Panc1 (cell line): ENCODE data around the gene STAC3. TPM values are rescaled to one million over a fixed set of nuclear protein-coding genes. Genes with fewer than 3 reads are reported as not detected.

ENCODE experiments used
- ATAC-seq: fragments of 200-7000 bp; cut with Tn5 transposase; 2 replicates; pipeline ENCODE4 v1.9.1; 2020; ENCODE audit warnings: mild to moderate bottlenecking, moderate library complexity
- BruUV-seq: library from RNA; stranded (reverse); fragments of 400-500 nt; replicated peaks from 2 replicates; lab custom pipeline; 2021; lab: Mats Ljungman, UMichigan
- CTCF ChIA-PET: fragments of 300-600 bp; sonication (Branson Sonifier 250); formaldehyde crosslinking; loops from one replicate; lab custom pipeline; 2022; ENCODE audit warnings: antibody characterized with exemption; lab: Charles Lee
- POLR2A ChIA-PET: fragments of 300-600 bp; sonication (Branson Sonifier 250); formaldehyde crosslinking; loops from one replicate; lab custom pipeline; 2022; ENCODE audit warnings: antibody characterized with exemption; lab: Charles Lee
- DNase-seq: peaks from one replicate; pipeline ENCODE4 v3.0.0-alpha.2; 2010; ENCODE audit warnings: low read depth, low spot score
- H3K27ac ChIP-seq: 2 replicates; pipeline ENCODE4 v1.5.1; 2011; ENCODE audit warnings: mild to moderate bottlenecking, low read length, inconsistent platforms
- H3K27me3 ChIP-seq: fragments of 200-500 bp; sonication (Bioruptor generic); 2 replicates; pipeline ENCODE4 v1.6.0; 2014; ENCODE audit warnings: low read length, inconsistent platforms; ENCODE audit not compliant: control insufficient read depth, insufficient read depth
- H3K36me3 ChIP-seq: fragments of 200-500 bp; sonication (Bioruptor generic); 2 replicates; pipeline ENCODE4 v1.5.1; 2014; ENCODE audit warnings: inconsistent platforms, mild to moderate bottlenecking, low read length, moderate library complexity; ENCODE audit not compliant: control insufficient read depth, insufficient read depth
- H3K4me1 ChIP-seq: 2 replicates; pipeline ENCODE4 v1.5.1; 2011; ENCODE audit warnings: inconsistent platforms, mild to moderate bottlenecking, low read length, moderate library complexity; ENCODE audit not compliant: control insufficient read depth, insufficient read depth
- H3K4me3 ChIP-seq, 2 experiments: 2 replicates each; pipeline ENCODE4 v1.5.1; 2011 to 2012; ENCODE audit warnings: low read depth in 2 of 2, low read length in 2 of 2, mild to moderate bottlenecking in 2 of 2, inconsistent platforms in 1 of 2, moderate library complexity in 1 of 2
- H3K9me3 ChIP-seq: fragments of 200-500 bp; sonication (Bioruptor generic); 2 replicates; pipeline ENCODE4 v1.5.1; 2014; ENCODE audit warnings: low read depth, mild to moderate bottlenecking, inconsistent platforms, low read length, moderate library complexity; ENCODE audit not compliant: control insufficient read depth, insufficient read depth
- POLR2AphosphoS5 ChIP-seq: IDR thresholded peaks from 2 replicates; pipeline ENCODE4 v1.6.1; 2012; ENCODE audit warnings: mild to moderate bottlenecking, low read depth, low read length, moderate library complexity
- SIN3A ChIP-seq: IDR thresholded peaks from 2 replicates; pipeline ENCODE4 v1.6.1; 2012; ENCODE audit warnings: low read depth, mild to moderate bottlenecking, low read length, moderate library complexity, borderline replicate concordance; ENCODE audit not compliant: insufficient read depth
- TCF7L2 ChIP-seq: IDR thresholded peaks from 2 replicates; pipeline ENCODE4 v1.6.1; 2011; ENCODE audit warnings: mild to moderate bottlenecking, low read depth, low read length, inconsistent platforms
- in situ Hi-C: cut with HindIII; loops from 2 replicates; pipeline ENCODE4 v1.10.0; 2016; ENCODE audit warnings: low sequenced_read_pairs, low pct_unique_long_range_greater_than_20kb
- intact Hi-C: fragments of 100-400 bp; cut with micrococcal nuclease; formaldehyde crosslinking; loops from one replicate; pipeline ENCODE4 v1.10.0; 2022; ENCODE audit not compliant: unreplicated experiment
- total RNA-seq: library from RNA; stranded (reverse); gene quantifications from one replicate; pipeline ENCODE4 v1.2.1, GENCODE V29; 2021; ENCODE audit not compliant: unreplicated experiment
- TF ChIP-seq, protein P1 (sequence below): fragments of 450-650 bp; IDR thresholded peaks from 2 replicates; pipeline ENCODE4 v1.5.1; 2017; ENCODE audit warnings: mild to moderate bottlenecking
- TF ChIP-seq, protein P2 (sequence below), 2 experiments: IDR thresholded peaks; 2 replicates each; pipeline ENCODE4 v1.6.1; 2011 to 2012; ENCODE audit warnings: low read depth in 2 of 2, control low read depth in 1 of 2, low read length in 1 of 2, mild to moderate bottlenecking in 1 of 2, moderate library complexity in 1 of 2; ENCODE audit not compliant: insufficient read depth in 1 of 2

Gene STAC3
- total RNA-seq, 1 experiment from 2014 or later, result 0.87 TPM

DNA sequence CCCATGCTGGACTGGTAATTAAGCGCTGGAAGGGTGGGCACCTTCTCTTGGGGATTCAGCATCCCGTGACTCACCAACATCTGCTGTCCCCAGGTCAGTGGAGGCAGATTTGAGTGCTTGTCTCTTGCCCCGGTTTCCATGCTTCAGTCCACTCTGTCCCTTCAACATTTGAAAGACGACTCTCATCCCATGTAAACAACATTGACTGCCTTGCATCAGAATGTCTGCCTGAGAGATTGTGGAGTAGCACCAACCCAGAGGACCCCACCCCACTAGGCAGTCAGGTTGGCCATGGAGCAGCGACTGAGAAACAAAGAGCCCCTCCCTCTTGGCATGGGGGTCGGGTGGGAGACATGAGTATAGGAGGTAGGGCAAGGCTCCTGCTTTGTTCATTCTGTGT lies 4.9 kb upstream of the STAC3 start:
- Histone ChIP-seq H3K27ac (no peak overlapping the region), H3K4me3 (no peak overlapping the region), H3K9me3 (no peaks in the 10 kb centered on the region), H3K36me3 (no peaks in the 10 kb centered on the region), H3K27me3 (no peaks in the 10 kb centered on the region), H3K4me1 (no peaks in the 10 kb centered on the region)
- no TSS peak for BruUV-seq
- ChIA-PET POLR2A (no interaction called here), CTCF (no interaction called here)
- TF ChIP-seq, protein P1, sequence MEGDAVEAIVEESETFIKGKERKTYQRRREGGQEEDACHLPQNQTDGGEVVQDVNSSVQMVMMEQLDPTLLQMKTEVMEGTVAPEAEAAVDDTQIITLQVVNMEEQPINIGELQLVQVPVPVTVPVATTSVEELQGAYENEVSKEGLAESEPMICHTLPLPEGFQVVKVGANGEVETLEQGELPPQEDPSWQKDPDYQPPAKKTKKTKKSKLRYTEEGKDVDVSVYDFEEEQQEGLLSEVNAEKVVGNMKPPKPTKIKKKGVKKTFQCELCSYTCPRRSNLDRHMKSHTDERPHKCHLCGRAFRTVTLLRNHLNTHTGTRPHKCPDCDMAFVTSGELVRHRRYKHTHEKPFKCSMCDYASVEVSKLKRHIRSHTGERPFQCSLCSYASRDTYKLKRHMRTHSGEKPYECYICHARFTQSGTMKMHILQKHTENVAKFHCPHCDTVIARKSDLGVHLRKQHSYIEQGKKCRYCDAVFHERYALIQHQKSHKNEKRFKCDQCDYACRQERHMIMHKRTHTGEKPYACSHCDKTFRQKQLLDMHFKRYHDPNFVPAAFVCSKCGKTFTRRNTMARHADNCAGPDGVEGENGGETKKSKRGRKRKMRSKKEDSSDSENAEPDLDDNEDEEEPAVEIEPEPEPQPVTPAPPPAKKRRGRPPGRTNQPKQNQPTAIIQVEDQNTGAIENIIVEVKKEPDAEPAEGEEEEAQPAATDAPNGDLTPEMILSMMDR, result no peak
- TF ChIP-seq, protein P2, sequence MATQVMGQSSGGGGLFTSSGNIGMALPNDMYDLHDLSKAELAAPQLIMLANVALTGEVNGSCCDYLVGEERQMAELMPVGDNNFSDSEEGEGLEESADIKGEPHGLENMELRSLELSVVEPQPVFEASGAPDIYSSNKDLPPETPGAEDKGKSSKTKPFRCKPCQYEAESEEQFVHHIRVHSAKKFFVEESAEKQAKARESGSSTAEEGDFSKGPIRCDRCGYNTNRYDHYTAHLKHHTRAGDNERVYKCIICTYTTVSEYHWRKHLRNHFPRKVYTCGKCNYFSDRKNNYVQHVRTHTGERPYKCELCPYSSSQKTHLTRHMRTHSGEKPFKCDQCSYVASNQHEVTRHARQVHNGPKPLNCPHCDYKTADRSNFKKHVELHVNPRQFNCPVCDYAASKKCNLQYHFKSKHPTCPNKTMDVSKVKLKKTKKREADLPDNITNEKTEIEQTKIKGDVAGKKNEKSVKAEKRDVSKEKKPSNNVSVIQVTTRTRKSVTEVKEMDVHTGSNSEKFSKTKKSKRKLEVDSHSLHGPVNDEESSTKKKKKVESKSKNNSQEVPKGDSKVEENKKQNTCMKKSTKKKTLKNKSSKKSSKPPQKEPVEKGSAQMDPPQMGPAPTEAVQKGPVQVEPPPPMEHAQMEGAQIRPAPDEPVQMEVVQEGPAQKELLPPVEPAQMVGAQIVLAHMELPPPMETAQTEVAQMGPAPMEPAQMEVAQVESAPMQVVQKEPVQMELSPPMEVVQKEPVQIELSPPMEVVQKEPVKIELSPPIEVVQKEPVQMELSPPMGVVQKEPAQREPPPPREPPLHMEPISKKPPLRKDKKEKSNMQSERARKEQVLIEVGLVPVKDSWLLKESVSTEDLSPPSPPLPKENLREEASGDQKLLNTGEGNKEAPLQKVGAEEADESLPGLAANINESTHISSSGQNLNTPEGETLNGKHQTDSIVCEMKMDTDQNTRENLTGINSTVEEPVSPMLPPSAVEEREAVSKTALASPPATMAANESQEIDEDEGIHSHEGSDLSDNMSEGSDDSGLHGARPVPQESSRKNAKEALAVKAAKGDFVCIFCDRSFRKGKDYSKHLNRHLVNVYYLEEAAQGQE (IDR thresholded peaks at IDR 0.05; ENCODE audit: insufficient read depth in 1 of 2, low read depth in 2 of 2, low read length in 1 of 2), result no peak
- TF ChIP-seq SIN3A (no peak), POLR2AphosphoS5 (no peak), TCF7L2 (no peak)
- ATAC-seq (no peak), DNase-seq (no peak)
- intact Hi-C loops, result no loop called here
- in situ Hi-C loops, result no loop called here

DNA sequence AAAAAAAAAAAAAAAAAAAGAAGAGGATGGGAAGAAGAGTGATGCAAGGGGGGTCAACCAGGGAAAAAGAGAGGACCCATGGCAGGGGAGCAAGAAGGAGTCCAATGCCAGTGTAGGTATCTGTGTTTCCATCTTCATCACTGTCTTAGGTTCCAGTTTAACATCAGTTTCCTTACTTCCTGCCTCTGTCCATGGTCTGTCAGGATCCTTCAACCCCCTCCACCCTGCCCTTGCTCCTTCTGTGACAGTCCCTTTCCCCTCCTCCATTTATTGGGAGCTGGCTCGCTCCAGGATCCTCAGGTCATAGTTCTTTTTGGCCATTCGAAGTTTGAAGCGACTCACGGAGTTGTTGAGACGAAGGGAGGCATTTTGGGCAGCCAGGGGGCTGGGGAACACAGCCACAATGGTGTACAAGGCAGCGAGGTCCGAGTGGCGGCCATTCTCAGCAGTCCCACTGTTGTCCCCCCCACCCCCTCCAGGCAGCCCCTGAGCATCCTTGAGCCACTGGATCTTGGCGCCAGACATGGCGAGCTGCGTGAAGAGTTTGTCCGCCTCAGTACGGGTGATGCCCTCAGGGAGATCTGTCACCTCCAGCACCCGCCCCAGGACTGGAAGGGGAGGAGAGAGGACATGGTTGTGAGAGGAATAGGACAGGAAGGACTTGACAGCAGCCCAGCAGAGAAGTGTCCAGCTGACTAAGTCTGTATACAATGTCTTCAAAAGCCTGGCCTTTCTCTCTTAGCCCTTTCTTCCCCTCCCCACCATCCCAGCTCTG lies 3.7 kb upstream of the STAC3 start:
- H3K4me3 ChIP-seq, result no peak overlapping the region
- no TSS peak for BruUV-seq
- DNase-seq (no peak), ATAC-seq (no peak)
- H3K27ac ChIP-seq, result no peak overlapping the region
- no peaks in the 10 kb centered on the region for H3K4me1 ChIP-seq
- TF ChIP-seq POLR2AphosphoS5, result no peak
- TF ChIP-seq, protein P1, result no peak
- TF ChIP-seq TCF7L2, result no peak
- TF ChIP-seq, protein P2 (IDR thresholded peaks at IDR 0.05; ENCODE audit: insufficient read depth in 1 of 2, low read depth in 2 of 2, low read length in 1 of 2), result no peak
- TF ChIP-seq SIN3A, result no peak
- no peaks in the 10 kb centered on the region for H3K27me3 ChIP-seq
- POLR2A ChIA-PET, result no interaction called here
- H3K36me3 ChIP-seq, result no peaks in the 10 kb centered on the region
- in situ Hi-C loops, result no loop called here
- H3K9me3 ChIP-seq, result no peaks in the 10 kb centered on the region
- intact Hi-C loops, result no loop called here
- CTCF ChIA-PET, result no interaction called here
